ENCODE data around the gene PNPLA3.

- TF ChIP-seq CTCF (IDR thresholded peaks at IDR 0.05; ENCODE audit: insufficient read depth, low read length) (no peak), REST (IDR thresholded peaks at IDR 0.05; ENCODE audit: insufficient replicate concordance, low read depth) (no peak), SPI1 (IDR thresholded peaks at IDR 0.05; ENCODE audit: borderline replicate concordance, low read depth) (no peak)
Measured at GRCh38 chr22:43900206-43900605, 23.4 kb upstream of the PNPLA3 start.
